ENCODE results near the gene PUM2. TPM values are rescaled to one million over a fixed set of nuclear protein-coding genes. Genes with fewer than 3 reads are reported as not detected.
A peak's percentile ranks its signal among the peaks of the same experiment; 100 is the strongest.

PUM2 gene
- total and polyA plus RNA-seq, 2 of the 8 experiments (the other 6 are each of a cell fraction or from before 2014, with no cell fraction given) = 46.6 to 114 TPM

DNA sequence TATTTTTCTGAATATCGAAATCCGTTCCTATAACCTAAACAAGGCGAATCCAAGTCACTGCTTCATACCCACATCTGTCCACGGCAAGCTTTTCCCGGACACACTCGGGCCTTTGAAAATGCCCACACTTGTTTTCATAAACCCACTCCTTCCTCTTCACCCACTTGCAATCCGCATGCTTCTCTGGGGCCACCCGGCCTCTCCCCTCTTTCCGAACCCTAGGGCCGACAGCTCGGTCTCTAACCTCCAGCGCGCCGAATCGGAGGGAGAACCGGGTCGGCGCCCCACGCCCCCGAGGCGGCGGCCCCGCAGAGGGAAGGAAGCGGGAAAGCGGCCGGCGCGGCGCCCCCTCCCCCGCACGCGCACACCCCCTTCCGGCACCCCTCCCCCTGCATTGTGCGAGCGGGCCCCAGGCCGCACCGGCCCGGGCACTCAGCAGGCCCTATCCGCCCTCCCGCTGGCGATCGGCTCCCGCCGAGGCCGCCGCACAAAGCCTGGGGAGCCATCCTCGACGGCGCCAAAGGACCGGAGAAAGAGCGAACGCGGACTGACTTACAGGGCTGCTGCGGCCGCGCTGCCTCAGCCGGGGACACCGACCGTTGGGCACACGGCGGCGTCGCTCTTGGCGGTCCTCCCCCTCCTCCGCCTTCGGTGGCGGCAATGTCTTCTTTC, 467 bp downstream of the PUM2 start (continued):
- TF ChIP-seq RBBP5 (IDR thresholded peaks at IDR 0.05; ENCODE audit: borderline replicate concordance, low read depth, low read length) (0 out of 2 replicates have a peak, but pooled peaks have one; percentile 10), ZNF274 (IDR thresholded peaks at IDR 0.05; ENCODE audit: borderline replicate concordance, extremely low read depth, low read length) (no peak), JUND (IDR thresholded peaks at IDR 0.05; ENCODE audit: low read length) (no peak)

Data from H1 (cell line).